ENCODE measurements around the gene PIK3R5.

PIK3R5 gene

DNA sequence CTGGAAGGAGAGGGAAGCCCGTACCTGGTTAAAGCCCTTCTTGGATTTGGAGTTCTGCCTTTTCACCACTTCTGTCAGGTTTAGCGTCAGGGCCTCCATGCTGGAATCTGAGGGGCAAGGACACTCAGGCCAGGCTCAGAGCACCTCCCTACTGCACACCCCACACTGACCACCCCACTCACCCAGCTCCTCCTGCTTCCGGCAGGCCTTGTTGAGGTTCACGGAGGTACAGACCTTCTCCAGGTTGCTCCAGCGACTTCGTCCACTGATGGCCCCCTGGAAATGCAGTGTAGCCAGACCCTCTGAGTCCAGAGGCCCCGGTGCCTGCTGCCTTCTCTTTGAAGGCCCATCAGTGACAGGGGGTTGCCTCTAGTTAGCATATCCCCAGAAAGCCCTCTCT, 83.9 kb downstream of the PIK3R5 start:
- DNase-seq (ENCODE audit: low read depth): no peak
- no peak overlapping the region for H3K4me3 ChIP-seq (ENCODE audit: low read depth, low read length)
- TF ChIP-seq, protein P1, sequence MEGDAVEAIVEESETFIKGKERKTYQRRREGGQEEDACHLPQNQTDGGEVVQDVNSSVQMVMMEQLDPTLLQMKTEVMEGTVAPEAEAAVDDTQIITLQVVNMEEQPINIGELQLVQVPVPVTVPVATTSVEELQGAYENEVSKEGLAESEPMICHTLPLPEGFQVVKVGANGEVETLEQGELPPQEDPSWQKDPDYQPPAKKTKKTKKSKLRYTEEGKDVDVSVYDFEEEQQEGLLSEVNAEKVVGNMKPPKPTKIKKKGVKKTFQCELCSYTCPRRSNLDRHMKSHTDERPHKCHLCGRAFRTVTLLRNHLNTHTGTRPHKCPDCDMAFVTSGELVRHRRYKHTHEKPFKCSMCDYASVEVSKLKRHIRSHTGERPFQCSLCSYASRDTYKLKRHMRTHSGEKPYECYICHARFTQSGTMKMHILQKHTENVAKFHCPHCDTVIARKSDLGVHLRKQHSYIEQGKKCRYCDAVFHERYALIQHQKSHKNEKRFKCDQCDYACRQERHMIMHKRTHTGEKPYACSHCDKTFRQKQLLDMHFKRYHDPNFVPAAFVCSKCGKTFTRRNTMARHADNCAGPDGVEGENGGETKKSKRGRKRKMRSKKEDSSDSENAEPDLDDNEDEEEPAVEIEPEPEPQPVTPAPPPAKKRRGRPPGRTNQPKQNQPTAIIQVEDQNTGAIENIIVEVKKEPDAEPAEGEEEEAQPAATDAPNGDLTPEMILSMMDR (IDR thresholded peaks at IDR 0.05; ENCODE audit: control insufficient read depth, extremely low read depth, insufficient read depth): no peak

DNA sequence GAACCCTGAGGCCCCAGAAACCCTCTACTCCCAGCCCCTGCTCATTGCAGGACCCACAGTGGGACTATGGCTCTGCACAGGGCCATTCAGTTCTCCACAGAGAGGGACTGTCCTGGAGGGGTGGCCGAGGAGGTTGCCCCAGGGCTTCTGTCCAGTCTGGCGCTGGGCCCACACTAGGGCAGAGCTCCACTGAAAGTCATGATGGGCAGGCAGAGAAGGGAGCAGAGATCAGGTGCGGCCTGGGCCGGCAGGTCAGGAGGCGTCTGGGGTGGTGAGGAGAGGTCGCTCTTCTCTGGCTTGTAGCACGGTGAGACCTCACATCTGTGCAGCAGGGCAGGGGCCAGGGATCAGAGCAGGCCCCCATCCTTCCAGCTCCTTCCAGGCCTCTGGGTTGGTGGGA, 85.0 kb downstream of the PIK3R5 start:
- TF ChIP-seq, protein P1 (IDR thresholded peaks at IDR 0.05; ENCODE audit: control insufficient read depth, extremely low read depth, insufficient read depth): no peak
- no peak overlapping the region for H3K4me3 ChIP-seq (ENCODE audit: low read depth, low read length)
- no peak for DNase-seq (ENCODE audit: low read depth)

DNA sequence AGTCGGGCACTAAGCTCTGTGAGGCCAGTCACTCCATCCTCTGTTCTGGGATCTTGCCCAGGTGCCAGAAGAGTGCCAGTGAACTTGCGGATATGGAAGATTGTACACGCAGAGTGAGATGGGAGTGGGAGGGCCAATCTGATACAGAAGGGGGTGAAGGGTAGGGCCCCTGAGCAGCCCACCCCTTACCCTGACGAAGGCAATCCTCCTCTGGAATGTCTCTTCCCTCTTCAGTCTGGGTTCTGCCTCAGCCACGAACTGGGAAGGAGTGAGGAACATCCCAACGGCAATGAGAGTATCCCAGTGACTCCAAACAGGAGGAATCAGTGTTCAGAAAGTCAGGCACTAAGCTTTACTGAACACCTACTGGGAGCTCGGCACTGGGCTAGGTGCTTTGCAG, 86.1 kb downstream of the PIK3R5 start:
- no peak overlapping the region for H3K4me3 ChIP-seq (ENCODE audit: low read depth, low read length)
- TF ChIP-seq, protein P1 (IDR thresholded peaks at IDR 0.05; ENCODE audit: control insufficient read depth, extremely low read depth, insufficient read depth): no peak

DNA sequence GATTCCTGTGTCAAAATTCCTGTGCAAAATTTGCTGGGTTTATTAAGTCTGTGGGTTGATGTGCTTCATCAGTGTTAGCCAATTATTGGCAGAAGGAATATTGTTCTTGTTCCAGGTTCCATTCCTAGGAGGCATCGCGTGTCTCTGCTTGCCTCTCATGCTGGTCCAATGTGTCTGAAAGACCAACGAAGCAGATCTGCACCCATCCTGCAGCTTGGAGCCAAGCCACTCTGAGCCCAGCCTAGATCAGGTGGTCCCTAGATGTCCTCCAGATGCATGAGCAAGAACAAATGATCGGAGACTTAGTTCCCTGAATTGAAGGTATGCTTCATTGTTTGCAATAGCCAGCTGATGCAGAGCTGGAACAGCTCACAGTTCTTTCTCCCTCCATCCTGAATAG, 87.5 kb downstream of the PIK3R5 start:
- H3K4me3 ChIP-seq (ENCODE audit: low read depth, low read length): no peak overlapping the region
- TF ChIP-seq, protein P1 (IDR thresholded peaks at IDR 0.05; ENCODE audit: control insufficient read depth, extremely low read depth, insufficient read depth): no peak
- DNase-seq (ENCODE audit: low read depth): no peak

More for the DNA sequence above, 86.1 kb downstream of the PIK3R5 start:
- no peak for DNase-seq (ENCODE audit: low read depth)

DNA sequence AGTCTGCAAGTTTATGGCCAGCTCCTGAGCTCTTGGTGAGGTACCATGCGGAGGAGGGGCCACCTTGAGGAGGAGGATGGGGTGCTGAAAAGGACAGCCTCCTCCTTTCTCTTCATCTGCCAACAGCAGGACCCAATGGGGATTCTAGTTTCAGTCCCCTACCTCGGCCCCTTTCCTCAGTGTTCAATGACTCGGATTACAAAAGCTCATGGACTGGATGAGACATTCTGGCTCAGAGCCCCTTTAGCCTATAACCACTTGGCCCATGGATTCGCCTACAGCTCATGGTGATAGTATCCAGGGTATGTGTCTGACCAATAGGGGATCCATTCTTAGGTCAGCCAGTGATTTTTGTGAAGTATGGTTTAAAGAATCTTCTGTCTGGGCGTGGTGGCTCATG, 89.5 kb downstream of the PIK3R5 start:
- H3K4me3 ChIP-seq (ENCODE audit: low read depth, low read length): no peak overlapping the region
- TF ChIP-seq, protein P1 (IDR thresholded peaks at IDR 0.05; ENCODE audit: control insufficient read depth, extremely low read depth, insufficient read depth): no peak
- DNase-seq (ENCODE audit: low read depth): no peak

DNA sequence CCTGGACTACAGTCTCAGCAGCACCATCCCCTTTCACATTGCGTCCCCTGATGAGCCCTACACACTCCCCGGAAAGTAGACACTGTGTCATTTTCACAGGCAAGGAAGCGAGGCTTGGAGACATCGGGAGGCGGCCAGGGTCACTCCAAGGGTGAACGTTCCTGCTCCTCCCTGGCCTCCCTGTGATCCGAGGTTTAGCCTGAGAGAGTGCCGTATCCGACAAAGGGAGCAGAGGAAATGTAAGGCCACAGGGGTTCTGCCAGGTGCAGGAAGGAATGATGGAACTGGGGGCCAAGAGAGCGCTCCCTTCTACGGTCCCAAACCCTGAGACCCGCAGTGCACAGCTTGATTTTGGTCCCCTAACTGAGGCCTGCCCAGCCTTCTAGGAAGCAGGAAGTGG, 90.1 kb downstream of the PIK3R5 start:
- TF ChIP-seq, protein P1 (IDR thresholded peaks at IDR 0.05; ENCODE audit: control insufficient read depth, extremely low read depth, insufficient read depth): no peak
- DNase-seq (ENCODE audit: low read depth): no peak
- H3K4me3 ChIP-seq (ENCODE audit: low read depth, low read length): no peak overlapping the region
